ENCODE data around the gene PAQR9. TPM values are rescaled to one million over a fixed set of nuclear protein-coding genes. Genes with fewer than 3 reads are reported as not detected.
A peak's percentile ranks its signal among the peaks of the same experiment; 100 is the strongest.

Gene PAQR9
- total and polyA plus RNA-seq, 2 of the 13 experiments (the other 11 are each of a cell fraction or from before 2014, with no cell fraction given) = 3.7 to 10.3 TPM

- Histone ChIP-seq H3K4me2 (ENCODE audit: low read depth, low read length) (peak overlapping the region; percentile 66), H3K9ac (ENCODE audit: insufficient read depth, low read depth, low read length) (no peak overlapping the region), H3K9me3 (ENCODE audit: low read length) (no peaks in the 10 kb centered on the region), H3K27ac (ENCODE audit: extremely low read length, insufficient read depth, low read length) (no peak overlapping the region), H3K27me3 (ENCODE audit: control insufficient read depth in 1 of 2, insufficient read depth in 2 of 2, low read length in 2 of 2) (peaks cover 0 to 1% of the 10 kb centered on the region in 2 experiments; a peak in 1 of 5 replicates), H4K20me1 (ENCODE audit: insufficient read depth, low read length) (no peaks in the 10 kb centered on the region), H3K4me1 (ENCODE audit: insufficient read depth, low read length) (peaks cover 43% of the 10 kb centered on the region), H3K79me2 (ENCODE audit: insufficient read depth, low read length) (no peaks in the 10 kb centered on the region), H2AFZ (ENCODE audit: low read length) (no peak overlapping the region), H3K36me3 (replicated peaks in 1 of 2; ENCODE audit: control insufficient read depth in 1 of 2, insufficient read depth in 2 of 2, low read length in 2 of 2) (no peaks in the 10 kb centered on the region), H3K4me3 (replicated peaks in 1 of 3; ENCODE audit: insufficient read depth in 1 of 3, low read depth in 2 of 3, low read length in 3 of 3) (peak overlapping the region in 1 of 3 experiments; percentile 35; a peak in 2 of 6 replicates)
- ATAC-seq (peak; percentile 81), DNase-seq (ENCODE audit: low spot score) (no peak), FAIRE-seq (no peak)
- TF ChIP-seq GABPA (IDR thresholded peaks at IDR 0.05; ENCODE audit: low read depth, low read length) = no peak
- TF ChIP-seq GABPA (CRISPR knock-in tag; IDR thresholded peaks at IDR 0.05; ENCODE audit: low read depth) = peak; percentile 10; the same call in 1 of the 2 replicates
- TF ChIP-seq MAX (IDR thresholded peaks at IDR 0.05) = peak; percentile 62
- no peak for TF ChIP-seq ZMYM3 (CRISPR knock-in tag; IDR thresholded peaks at IDR 0.05)
- 0 out of 2 replicates have a peak, but pooled peaks have one; percentile 21 for TF ChIP-seq HNF4A (CRISPR knock-in tag; IDR thresholded peaks at IDR 0.05)
- TF ChIP-seq ZBTB38 (CRISPR knock-in tag; IDR thresholded peaks at IDR 0.05) = peak; percentile 75; the same call in 1 of the 2 replicates
- TF ChIP-seq ZNF644 (CRISPR knock-in tag; IDR thresholded peaks at IDR 0.05; ENCODE audit: low read depth) = 0 out of 2 replicates have a peak, but pooled peaks have one; percentile 19
- TF ChIP-seq ZNF687 (CRISPR knock-in tag; IDR thresholded peaks at IDR 0.05) = peak; percentile 58
- TF ChIP-seq LBX2 (CRISPR knock-in tag; IDR thresholded peaks at IDR 0.05; ENCODE audit: borderline replicate concordance) = no peak
- 8% methylated on average over 5 of the region's 7 CpGs for WGBS (ENCODE audit: low lambda C conversion rate)
- intact Hi-C loops (cut with micrococcal nuclease; ENCODE audit: unreplicated experiment) (no loop called here), in situ Hi-C loops (cut with HindIII; ENCODE audit: extremely low pct_ligation_motif_present, low pct_unique_long_range_greater_than_20kb) (loop anchor here (5.0 kb wide), 2 partner anchors 165 to 410 kb away; no protein-coding TSS in a partner anchor)
- POLR2A ChIA-PET = interaction anchor here (1.0 kb wide), 1 partner anchor 9 kb away, joined by 3 read pairs; no protein-coding TSS in a partner anchor
- CTCF ChIA-PET (ENCODE audit: low intra/inter-chr PET ratio, low total read pairs) = interaction anchor here (2.5 to 3.0 kb wide), 2 partner anchors 63 to 164 kb away, joined by 34 to 36 read pairs; no protein-coding TSS in a partner anchor
- BruUV-seq (replicated peaks) = no TSS peak
These were observed 28.8 kb upstream of the PAQR9 start for GRCh38 chr3:142992323-142992722.
